ENCODE results near the gene PTPN21.

GRCh38 chr14:88417594-88417993 is 137.2 kb downstream of the PTPN21 start:
- TF ChIP-seq CTCF (IDR thresholded peaks at IDR 0.05; ENCODE audit: low read depth, low read length) (no peak), MAX (IDR thresholded peaks at IDR 0.05; ENCODE audit: low read depth, low read length) (no peak), POLR2A (IDR thresholded peaks at IDR 0.05; ENCODE audit: extremely low read depth, insufficient read length) (no peak), MYC (IDR thresholded peaks at IDR 0.05; ENCODE audit: low read depth, low read length) (no peak)
